GM12874 (cell line): ENCODE results near the gene TLNRD1.

Experiments used
- CTCF ChIP-seq: IDR thresholded peaks from 2 replicates; pipeline ENCODE4 v1.5.1; 2011; ENCODE audit warnings: low read depth, mild to moderate bottlenecking, control low read depth, low read length, moderate library complexity; ENCODE audit not compliant: insufficient read depth

TLNRD1 gene

GRCh38 chr15:80989518-80990478 lies 10.9 kb upstream of the TLNRD1 start, which contains the start of gene MESD:
MESD (minus strand) TSS chr15:80989819; CDS start chr15:80989791, 28 bp downstream.
- TF ChIP-seq CTCF: no peak

- TF ChIP-seq CTCF: no peak
Measured at GRCh38 chr15:80990955-80991354, 9.8 kb upstream of the TLNRD1 start.

GRCh38 chr15:80991421-80991820 lies 9.3 kb upstream of the TLNRD1 start:
- no peak for TF ChIP-seq CTCF

GRCh38 chr15:80992006-80992405 lies 8.7 kb upstream of the TLNRD1 start:
- TF ChIP-seq CTCF: no peak

GRCh38 chr15:80992441-80992840 lies 8.3 kb upstream of the TLNRD1 start:
- no peak for TF ChIP-seq CTCF

- peak; percentile 57; the same call in 1 of the 2 replicates for TF ChIP-seq CTCF
Measured at GRCh38 chr15:80996247-80996646, 4.5 kb upstream of the TLNRD1 start.

- no peak for TF ChIP-seq CTCF
Measured at GRCh38 chr15:80997692-80998091, 3.0 kb upstream of the TLNRD1 start.
